HUDEP-2 (cell line): ENCODE results near the gene BMAL1.
"Not testable (repeated sequence)": the region's sequence is repeated elsewhere in the genome, so short reads cannot be mapped to it uniquely, and the experiment has no call there.

ENCODE experiments used
- DNase-seq, 76 experiments: peaks; one replicate each; lab custom pipeline; 2025; ENCODE audit not compliant: unreplicated experiment in 76 of 76; lab: John Stamatoyannopoulos, UW

Gene BMAL1

DNA sequence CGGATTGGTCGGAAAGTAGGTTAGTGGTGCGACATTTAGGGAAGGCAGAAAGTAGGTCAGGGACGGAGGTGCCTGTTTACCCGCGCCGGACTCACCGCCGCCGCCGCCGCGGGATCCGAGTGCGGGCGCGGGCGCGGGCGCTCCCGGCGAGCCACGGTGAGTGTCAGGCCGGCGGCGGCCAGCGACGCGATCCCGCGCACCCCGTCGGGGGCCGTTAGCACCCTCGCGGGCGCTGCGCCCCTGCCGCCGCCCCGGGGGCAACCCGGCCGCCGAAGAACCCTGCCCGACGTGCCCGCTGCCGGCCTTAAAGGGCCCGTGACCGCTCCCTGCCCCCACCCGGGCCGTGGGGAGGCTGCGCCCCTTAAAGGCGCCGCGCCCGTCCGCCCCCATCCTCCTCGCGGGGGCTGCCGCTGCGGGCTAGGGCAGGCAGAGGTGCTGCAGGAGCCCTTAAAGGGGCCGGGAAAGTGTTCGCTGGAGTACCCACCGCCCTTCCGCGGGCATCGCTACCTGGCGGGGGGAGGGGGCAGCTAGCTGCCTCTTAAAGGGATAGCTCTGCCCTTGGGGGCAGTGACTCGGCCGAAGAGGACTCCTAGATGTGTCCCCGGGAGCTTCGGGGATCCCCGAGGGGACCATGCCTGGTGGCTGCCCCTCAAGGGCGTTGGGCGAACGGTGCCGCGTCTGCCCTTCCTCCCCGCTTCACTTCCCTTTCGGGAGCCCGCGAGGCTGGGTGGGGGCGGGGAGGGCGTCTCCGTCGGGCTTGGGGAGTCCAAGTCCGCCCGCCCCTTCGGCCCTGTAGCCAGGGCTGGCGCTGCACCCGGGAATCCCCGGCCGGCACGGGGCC, at the start of gene BMAL1:
BMAL1 (plus strand) TSS at position 23 of the 841 bp plus-strand sequence. CDS start 76,519 bp downstream, outside the sequence.
- DNase-seq, result peak in 20 of 76 experiments; percentile 0 to 39 (median 14)

DNA sequence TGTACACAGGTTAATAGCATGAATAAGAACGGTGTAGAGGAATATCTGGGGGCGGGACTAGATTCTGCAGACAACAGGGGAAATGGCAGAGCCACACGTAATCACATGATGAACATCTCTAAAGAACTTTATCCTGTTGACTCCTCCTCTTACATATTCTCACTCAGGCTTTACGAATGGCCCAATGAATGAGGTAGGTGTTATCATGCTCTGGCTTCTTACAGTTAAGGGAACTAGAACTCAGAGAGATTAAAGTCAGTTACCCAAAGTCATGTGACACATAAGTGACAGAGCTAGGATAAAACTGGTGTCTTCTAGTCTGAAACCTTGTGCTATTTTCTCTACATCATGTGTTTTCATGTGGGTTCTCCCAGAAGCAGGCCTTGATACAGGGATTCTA, 49.0 kb upstream of the BMAL1 start:
- peak in 1 of 76 experiments; percentile 4 for DNase-seq

DNA sequence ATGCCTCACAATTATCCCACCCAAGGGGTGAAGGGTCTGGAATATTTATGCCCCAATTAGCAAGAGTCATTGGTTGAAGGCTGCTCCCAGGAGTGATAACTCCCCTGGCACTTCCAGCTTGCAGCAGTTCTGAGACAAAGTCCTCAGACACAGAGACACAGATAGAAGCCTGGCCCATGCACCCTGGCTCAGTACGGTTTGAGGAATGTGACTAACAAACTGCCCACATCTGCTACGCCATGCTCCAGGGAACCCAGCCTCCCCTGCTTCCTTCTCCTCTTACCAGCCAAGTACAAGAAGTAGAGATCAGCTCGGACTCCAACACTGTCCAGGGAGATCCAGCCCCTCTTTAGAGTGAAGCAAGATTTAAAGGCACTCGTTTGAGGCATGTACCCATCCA, 48.5 kb upstream of the BMAL1 start:
- DNase-seq, result no peak

DNA sequence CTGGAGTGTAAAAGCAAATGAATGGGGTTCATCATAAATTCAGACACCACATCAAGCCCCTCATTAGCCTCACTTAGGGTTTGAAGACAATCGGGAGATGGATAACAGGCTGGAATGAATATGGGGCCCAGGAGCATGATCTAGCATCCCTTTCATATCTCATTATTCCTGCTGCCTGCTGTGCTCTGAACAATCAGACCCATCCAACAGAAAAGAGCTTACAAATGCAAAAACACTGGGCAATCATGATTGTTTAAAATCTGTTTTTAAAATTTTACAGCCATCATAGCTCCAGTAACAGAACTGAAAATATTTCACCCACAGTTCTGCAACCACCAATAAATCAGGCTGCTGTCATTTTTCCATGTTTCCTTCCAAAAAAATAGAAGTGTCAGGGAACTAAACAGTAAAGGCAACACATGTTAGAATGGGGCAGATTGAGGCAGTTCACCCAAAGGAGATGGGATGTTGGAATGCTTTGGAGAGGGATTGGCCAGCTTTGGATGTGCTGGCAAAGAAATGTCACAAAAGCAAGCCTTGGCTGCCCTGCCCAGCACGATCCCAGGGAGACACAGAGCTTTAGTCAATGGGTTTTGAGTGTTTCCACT, 47.8 kb upstream of the BMAL1 start:
- no peak for DNase-seq

DNA sequence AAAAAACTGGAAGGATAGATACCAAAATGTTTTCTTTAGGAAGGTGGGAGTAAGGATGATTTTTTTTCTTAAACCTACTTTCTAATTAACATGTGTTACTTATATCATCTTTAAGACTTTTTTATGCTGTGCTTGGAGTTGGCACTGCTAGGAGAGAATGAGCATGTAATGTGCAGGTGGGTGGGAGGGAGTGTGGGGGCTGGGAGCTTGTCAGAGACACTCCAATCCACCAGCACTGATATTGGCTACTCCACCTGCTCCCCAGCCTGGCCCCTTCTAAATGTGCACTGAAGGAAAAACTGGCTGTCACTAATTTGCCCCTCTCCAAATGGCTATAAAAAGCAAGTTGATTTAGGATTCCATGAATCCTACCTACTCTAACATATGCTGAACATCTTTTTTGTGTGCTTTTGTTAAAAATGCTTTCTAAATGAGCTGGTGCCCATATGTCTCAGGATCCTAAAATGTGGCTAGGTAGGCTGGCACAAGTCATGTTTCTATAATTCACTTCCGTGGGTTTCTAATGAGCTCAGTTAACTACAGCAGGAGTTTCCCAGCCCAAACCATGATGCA, 44.3 kb upstream of the BMAL1 start:
- no peak for DNase-seq

DNA sequence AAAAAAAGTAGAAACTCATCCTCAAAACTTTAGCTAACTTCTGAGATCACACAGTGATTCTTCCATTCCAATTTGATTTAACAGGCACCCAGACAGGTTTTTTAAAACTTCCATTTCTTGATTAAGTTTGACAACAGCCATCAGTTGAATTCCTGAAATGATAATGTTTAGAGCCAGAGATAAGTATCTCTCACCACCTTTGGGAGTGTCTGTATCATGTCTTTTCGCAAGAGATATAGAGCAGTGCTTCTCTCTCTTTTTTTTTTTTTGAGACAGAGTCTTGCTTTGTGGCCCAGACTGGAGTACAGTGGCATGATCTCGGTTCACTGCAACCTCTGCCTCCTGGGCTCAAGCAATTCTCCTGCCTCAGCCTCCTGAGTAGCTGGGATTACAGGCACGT, 41.7 kb upstream of the BMAL1 start:
- no peak for DNase-seq

DNA sequence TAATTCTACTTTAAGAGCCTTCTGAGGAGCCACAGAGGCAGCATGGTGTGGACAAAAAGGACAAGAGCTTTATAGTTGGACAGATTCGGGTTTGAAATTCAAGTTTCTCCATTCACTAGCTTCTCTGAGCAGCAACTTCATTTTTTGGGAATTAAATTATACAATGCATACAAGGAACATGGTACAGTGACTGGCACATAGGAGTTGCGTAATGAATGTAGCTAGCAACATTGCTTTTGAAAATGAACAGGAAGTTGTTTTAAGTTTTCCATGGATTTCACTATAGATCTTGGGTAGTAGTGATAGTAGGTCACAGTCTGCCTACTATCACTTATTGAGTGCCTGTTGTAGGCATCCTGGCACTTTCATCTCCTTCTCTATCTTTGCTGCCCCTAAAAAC, 41.0 kb upstream of the BMAL1 start:
- no peak for DNase-seq

DNA sequence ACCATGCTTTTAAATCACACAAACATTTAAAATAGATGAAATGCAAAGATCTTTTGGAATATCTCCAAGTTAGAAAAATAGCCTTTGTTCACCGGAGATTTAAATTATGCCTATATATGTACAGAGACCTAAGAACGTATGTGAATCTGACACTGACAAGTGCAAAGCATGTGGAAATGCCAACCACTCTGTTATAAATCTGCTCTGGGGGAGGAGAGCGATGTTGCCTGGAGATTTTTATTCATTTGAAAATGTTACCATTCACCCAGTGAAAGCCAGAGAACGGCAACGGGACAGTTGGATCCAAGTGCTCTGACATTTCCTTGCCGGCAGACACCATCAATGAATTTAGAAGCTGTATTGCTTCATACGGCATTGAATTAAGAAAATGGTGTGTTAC, 39.8 kb upstream of the BMAL1 start:
- DNase-seq, result no peak

DNA sequence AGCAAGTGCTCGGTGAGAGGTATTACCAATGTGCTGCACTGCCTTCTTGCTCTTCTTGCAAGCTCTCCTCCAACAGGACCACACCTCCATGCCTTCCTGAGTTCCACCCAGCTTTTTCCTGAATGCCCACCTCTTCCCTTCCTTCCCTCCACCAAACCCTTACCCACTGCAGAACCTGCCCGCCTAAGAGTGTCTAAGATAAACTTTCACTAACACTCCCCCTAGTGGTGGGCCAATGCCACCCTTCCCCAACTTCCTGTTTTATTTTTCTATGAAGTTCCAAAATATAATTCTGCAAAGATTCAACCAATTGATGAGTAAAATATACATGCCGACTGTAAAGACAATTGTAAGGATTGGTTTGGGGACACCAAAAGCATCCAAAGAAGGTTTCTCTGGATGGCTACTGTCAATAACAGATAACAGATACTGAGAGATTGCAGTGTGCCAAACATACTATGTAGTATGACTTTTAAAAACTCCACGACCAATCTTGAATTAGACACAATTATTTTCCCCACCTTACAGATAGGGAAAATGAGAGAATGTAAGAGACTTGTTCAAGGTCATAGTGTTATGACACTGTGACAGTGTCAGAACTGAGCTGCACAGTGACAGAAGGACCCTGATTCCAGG, 38.6 kb upstream of the BMAL1 start:
- DNase-seq, result peak in 37 of 76 experiments; percentile 1 to 59 (median 21)

DNA sequence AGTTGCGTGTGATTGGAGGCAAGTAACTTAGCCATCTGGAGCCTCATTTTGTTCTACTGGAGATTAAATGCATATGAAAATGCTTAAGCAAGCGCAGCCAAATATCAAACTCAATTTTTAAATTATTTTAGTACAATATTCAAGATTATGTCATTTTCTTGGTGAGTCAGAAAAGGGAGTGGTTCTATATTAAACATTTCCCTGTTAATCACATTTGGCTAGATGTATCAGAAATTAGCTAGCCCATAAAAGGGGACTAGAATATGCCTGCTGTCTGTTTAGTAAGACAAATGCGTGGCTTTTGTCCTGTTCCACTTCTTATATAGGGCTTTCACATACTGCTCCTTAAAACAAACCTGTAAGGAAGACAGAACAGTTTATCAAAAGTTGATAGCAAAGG, 35.0 kb upstream of the BMAL1 start:
- DNase-seq, result no peak

DNA sequence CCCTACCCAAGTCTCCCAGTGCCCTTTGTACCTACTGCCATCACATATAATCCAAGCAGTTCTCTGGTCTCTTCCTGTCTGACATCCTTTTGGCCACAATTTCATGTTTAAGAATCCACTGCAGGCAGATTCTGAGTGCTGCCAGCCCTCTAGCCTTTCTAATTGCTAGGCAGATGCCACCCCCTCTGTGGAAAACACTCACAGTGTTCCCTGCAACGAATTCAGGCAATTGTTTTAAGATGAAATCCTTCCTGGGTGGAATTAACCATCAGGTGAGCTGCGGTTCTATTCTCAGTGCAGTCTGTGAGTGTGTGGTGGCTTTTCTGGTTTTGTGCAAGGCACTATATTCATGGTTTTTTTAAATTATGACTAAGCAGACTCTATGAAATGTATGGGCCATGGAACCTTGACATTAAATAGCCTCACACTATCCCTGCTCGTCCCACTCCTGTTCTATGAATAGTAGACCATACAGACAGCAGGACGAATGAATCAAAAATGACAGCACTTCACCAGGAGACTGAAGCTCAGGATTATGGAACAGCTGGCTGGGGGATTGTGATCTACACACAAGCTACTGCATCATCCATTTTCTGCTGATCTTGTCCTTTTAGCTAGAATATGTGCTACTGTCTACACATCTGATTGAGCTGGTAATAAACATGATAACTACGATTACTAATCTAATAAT, 29.8 kb upstream of the BMAL1 start:
- no peak for DNase-seq

DNA sequence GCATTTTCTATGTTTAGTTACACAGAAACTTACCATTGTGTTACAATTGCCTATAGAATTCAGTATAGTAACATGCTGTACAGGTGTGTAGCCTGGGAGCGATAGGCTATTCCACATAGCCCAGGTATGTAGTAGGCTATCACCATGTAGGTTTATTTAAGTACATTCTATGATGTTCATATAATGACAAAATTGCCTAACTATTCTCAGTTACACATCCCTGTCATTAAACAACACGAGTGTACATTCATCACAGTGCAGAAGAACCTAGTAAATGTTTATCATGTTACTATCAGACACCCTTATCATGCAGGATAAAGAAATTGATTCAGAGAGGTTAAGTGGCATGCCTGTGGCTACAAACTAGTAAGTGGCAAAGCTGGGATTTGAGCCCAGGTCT, 28.4 kb upstream of the BMAL1 start:
- no peak for DNase-seq

DNA sequence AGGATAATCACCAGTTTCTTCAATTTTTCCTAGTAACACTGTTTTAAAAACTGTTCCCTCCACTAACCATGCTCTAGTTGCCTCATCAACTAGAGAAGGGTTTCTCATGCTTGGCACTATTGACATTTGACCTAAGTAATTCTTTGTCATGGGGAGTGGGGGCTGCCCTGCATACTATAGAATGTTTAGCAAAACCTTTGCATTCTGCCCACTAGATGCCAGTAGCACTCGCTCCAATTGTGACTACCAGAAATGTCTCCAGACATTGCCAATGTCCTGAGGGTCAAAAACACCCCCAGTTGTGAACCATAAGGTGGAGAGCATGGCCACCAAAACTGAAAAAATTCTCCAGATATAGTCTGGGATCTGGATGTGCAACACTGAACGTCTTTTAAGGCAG, 27.6 kb upstream of the BMAL1 start:
- DNase-seq, result no peak

DNA sequence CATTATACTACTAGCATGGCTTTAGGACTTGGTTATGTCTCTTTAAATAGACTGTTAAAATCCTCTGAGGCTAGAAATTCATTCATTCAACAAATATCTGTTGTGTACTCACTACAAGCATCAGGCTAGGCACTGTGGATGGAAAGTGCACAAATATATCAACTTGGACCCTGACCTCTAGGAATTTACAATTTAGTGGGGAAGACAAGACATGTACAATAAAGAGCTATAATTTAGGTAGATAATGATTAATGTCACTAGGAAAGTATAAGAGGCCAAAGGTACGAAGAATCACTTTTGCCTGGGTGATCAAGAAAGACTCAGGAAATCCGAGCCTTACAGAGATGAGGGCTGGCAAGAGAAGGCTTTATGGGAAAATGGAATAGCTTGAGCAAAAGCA, 25.6 kb upstream of the BMAL1 start:
- DNase-seq, result no peak

DNA sequence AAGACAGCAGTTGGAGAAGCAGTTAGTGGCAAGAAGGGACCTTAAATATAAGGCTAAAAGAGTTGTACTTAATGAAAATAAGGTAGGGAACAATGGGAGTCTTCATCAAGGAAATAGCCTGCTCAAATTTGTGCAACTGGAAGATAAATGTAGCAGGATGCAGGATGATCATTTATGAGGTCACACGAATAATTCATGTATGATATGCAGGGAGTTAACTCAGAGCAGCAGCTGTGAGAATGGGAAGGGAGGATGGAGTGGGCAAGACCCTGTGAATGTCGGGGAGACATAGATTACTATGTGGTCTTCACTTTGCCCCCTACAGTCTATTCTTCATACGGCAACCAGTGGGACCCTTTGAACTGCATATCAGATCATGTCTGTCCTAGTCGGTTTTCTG, 25.2 kb upstream of the BMAL1 start:
- DNase-seq, result no peak

DNA sequence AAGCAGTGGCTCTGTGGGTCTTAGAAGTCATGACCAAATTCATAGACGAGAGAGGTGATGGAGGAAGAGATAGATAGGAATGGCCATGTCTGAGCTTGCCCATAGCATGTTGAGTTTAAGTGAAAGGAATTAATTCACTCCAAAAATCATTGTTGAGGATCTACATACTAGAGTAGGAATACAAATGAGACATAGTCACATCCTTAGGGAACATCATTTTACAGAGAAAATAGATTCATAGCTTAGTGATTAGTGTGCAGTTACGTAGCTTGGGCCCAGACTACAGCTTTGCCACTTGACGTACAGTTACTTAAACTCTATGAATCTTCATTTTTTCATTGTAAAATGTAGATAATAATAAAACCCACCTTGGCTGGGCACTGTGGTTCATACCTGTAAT, 21.4 kb upstream of the BMAL1 start:
- DNase-seq, result no peak

DNA sequence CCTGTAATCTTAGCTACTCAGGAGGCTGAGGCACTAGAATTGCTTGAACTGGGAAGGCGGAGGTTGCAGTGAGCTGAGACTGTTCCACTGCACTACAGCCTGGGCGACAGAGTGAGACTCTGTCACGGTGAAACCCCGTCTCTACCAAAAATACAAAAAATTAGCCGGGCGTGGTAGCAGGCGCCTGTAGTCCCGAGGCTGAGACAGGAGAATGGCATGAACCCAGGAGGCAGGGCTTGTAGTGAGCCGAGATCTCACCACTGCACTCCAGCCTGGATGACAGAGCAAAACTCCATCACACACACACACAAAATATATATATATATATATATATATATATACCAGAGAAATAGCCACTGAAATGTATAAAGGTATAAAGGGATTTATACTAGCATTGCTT, 19.5 kb upstream of the BMAL1 start:
- DNase-seq, result not testable (repeated sequence)

DNA sequence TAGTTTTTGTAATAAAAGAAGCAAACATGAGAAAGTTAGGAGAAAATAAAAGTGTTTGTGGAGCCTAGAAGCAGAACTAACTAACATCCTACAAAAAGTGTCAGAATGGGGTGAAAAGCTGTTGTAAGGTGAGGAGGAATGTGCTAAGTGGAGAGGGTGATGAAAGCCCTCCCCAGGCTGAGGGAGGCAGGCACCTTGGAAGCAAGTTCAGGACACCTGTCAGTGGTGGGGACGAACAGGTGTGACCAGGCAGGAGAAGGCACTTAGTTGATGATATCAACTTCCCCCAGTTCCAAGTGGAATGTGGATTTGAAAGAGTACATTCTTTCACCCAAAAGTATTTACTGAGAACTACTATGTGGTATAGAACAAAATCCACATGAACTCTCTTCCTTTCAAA, 18.7 kb upstream of the BMAL1 start:
- DNase-seq, result no peak

DNA sequence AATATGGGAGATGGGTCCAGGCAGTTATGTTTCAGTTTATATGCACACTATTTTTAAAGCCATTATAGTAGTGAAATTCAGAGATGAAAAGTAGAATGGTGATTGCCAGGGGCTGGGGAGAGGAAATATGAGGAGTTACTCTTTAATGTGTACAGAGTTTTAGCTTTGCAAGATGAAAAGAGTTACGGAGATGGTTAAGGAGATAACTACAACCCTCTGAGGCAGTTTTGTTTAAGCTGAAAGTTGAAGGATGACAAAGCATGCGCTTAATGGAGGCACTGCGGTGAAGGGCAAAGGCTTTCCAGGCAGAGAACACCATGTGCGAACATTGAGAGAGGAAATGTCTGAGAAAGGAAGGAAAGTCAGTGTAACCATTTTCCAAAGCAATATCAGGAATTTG, 18.2 kb upstream of the BMAL1 start:
- no peak for DNase-seq

DNA sequence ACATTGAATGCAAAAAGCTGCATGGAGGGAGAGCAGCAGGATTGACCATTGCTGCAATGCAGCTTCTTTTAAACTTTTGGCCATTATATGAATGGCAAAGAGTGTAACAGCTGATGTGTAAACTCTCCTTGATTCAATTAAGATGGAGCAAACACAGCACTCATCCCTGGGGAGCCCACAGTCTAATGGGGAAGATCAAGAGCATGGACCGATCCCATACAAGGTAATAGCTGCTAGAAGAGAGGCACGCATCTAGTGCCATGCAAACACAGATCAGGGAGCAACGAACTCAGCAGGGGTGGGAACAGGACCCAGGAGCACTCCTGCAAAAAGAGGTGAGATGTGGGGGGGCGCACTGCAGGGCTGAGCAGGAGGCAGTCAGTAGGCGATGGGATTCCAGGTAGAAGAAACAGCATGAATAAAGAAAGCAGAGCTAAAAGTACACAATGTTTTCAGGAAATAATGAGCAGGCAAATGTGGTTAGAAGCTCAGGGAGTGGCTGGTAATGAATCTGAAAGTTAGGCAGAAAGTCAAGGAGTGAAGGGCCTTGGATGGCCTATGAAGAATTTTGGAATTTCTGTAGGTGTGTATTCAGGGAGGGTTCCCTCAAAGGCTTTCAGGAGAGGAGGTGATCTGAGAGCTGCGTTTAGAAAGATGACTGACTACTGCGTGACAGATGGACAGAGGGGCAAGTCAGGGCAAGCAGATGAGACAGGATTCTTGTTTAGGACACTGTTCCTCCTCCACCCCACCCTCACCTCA, 17.2 kb upstream of the BMAL1 start:
- DNase-seq, result no peak
